Esophagus squamous epithelium (tissue), 4 donors: ENCODE data around the gene CHRNA4.

Experiments used
- CTCF ChIP-seq, 6 experiments: fragments of 450-650 bp in 4 of 6; fragments of 200-600 bp in 2 of 6; sonication (generic) in 2 of 6; IDR thresholded peaks; one replicate each; pipeline ENCODE4 v1.5.1; 2016 to 2019; ENCODE audit warnings: antibody characterized with exemption in 6 of 6, mild to moderate bottlenecking in 4 of 6, moderate library complexity in 4 of 6
- POLR2A ChIP-seq, 4 donors: fragments of 450-650 bp; IDR thresholded peaks; one replicate each; pipeline ENCODE4 v1.6.1; 2017; ENCODE audit warnings: antibody characterized with exemption in 4 of 4, mild to moderate bottlenecking in 4 of 4, moderate library complexity in 3 of 4

GRCh38 chr20:63408684-63409046 is 47.5 kb upstream of the CHRNA4 start:
- TF ChIP-seq CTCF (IDR thresholded peaks at IDR 0.05), result no peak
- no peak for TF ChIP-seq POLR2A (IDR thresholded peaks at IDR 0.05)
